Stimulated activated CD4-positive, alpha-beta T cell treated with anti-CD3 and anti-CD28 coated beads, Interleukin-1b, Interleukin-23, amount 100 ng/mL, for 4 hours (primary cell): ENCODE measurements around the gene TRUB1.

ENCODE experiments used
- DNase-seq, 2 donors: peaks; one replicate each; pipeline ENCODE4 v3.0.0-alpha.2; 2020; ENCODE audit warnings: low read depth in 2 of 2

The TRUB1 gene

GRCh38 chr10:114975091-114975490 is 37.1 kb downstream of the TRUB1 start:
- DNase-seq = no peak

- DNase-seq = no peak
Measured at GRCh38 chr10:114982989-114983388, 45.0 kb downstream of the TRUB1 start.

- DNase-seq = no peak
Measured at GRCh38 chr10:114987995-114988394, 50.0 kb downstream of the TRUB1 start.

- no peak for DNase-seq
Measured at GRCh38 chr10:114990586-114990985, 52.6 kb downstream of the TRUB1 start.

GRCh38 chr10:114990991-114991390 is 53.0 kb downstream of the TRUB1 start:
- no peak for DNase-seq

GRCh38 chr10:114992189-114992775 is 54.3 kb downstream of the TRUB1 start:
- no peak for DNase-seq

GRCh38 chr10:114995468-114996247 is 57.7 kb downstream of the TRUB1 start:
- no peak for DNase-seq

GRCh38 chr10:114996542-114996941 is 58.5 kb downstream of the TRUB1 start:
- DNase-seq = no peak

- no peak for DNase-seq
Measured at GRCh38 chr10:114998993-114999392, 61.0 kb downstream of the TRUB1 start.

GRCh38 chr10:115001506-115002381 is 63.7 kb downstream of the TRUB1 start:
- DNase-seq = no peak

GRCh38 chr10:115003396-115003795 is 65.4 kb downstream of the TRUB1 start:
- DNase-seq = no peak

- no peak for DNase-seq
Measured at GRCh38 chr10:115004236-115004862, 66.4 kb downstream of the TRUB1 start.

- no peak for DNase-seq
Measured at GRCh38 chr10:115005771-115006170, 67.8 kb downstream of the TRUB1 start.

- DNase-seq = no peak
Measured at GRCh38 chr10:115018185-115018931, 80.4 kb downstream of the TRUB1 start.

- no peak for DNase-seq
Measured at GRCh38 chr10:115020449-115020848, 82.5 kb downstream of the TRUB1 start.

GRCh38 chr10:115022733-115023132 is 84.7 kb downstream of the TRUB1 start:
- DNase-seq = no peak

GRCh38 chr10:115023715-115024114 is 85.7 kb downstream of the TRUB1 start:
- no peak for DNase-seq

GRCh38 chr10:115024371-115024770 is 86.4 kb downstream of the TRUB1 start:
- DNase-seq = no peak

- DNase-seq = no peak
Measured at GRCh38 chr10:115026056-115026745, 88.2 kb downstream of the TRUB1 start.

GRCh38 chr10:115026746-115027140 is 88.7 kb downstream of the TRUB1 start:
- no peak for DNase-seq
